ENCODE data around the gene RHOG. TPM values are rescaled to one million over a fixed set of nuclear protein-coding genes. Genes with fewer than 3 reads are reported as not detected.

The RHOG gene
- total and polyA plus RNA-seq, 9 of the 15 experiments (the other 6 are each of a cell fraction or from before 2014, with no cell fraction given), result 22.6 to 162 (median 80.3) TPM

- no peak for TF ChIP-seq NELFE (IDR thresholded peaks at IDR 0.05; ENCODE audit: insufficient read depth, insufficient read length)
- no peak for TF ChIP-seq AFF1 (IDR thresholded peaks at IDR 0.05; ENCODE audit: low read depth in 1 of 2, partially characterized antibody in 2 of 2)
- no peak for TF ChIP-seq HDAC8 (tag; IDR thresholded peaks at IDR 0.05)
- no peak for TF ChIP-seq MCM7 (IDR thresholded peaks at IDR 0.05)
- TF ChIP-seq HDGF (IDR thresholded peaks at IDR 0.05), result 0 out of 2 replicates have a peak, but pooled peaks have one; percentile 27
- TF ChIP-seq TCF3 (CRISPR knock-in tag; IDR thresholded peaks at IDR 0.05), result peak; percentile 31; the same call in 1 of the 2 replicates
- peak; percentile 55; the same call in 1 of the 2 replicates for TF ChIP-seq ZBTB17 (CRISPR knock-in tag; IDR thresholded peaks at IDR 0.05)
- no peak for TF ChIP-seq CXXC5 (CRISPR knock-in tag; IDR thresholded peaks at IDR 0.05)
These were observed 18.7 kb upstream of the RHOG start (continued) for GRCh38 chr11:3859373-3859881.

Measured in K562 (cell line).